SIG-M5 treated with dmso at 0.1 percent for 504 hours (cell line): ENCODE data around the gene NTSR1.
A peak's percentile ranks its signal among the peaks of the same experiment; 100 is the strongest.

Experiments used
- DNase-seq: peaks from one replicate; lab custom pipeline; 2025; ENCODE audit not compliant: unreplicated experiment; lab: John Stamatoyannopoulos, UW

The NTSR1 gene

GRCh38 chr20:62706857-62707256 is 1.8 kb upstream of the NTSR1 start:
- DNase-seq: no peak

DNA sequence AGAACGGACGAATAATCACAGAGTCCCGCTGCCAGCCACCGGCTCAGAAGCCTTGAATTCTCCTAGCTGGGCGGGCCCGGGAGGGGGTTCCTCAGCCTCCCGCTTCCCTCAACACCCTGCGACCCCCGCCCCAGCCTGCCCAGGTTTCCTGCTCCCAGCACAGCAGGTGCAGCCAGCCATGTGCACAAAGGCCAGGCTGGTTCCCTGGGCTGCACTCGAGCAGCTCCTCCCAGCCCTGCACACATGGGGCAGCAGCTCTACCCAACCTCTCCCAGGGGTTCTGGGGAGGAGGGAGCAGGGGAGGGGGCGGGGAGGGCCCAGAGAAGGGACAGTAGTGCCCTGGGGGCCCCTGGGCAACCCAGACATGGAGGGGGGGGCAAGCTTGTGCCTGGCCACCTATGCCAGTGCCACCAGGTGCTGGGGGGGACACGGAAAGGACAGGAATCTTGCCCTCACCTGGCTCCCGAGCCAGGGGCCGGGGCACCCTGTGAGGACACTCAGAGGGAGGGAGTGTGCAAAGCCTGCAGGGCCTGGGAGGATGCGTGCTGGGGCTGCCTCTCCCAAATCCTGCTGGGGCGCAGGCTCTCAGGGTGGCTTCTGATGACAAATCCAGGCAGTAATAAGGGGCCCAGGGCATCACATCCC is 1.2 kb upstream of the NTSR1 start:
- DNase-seq: no peak

GRCh38 chr20:62707921-62708521 is 615 bp upstream of the NTSR1 start:
- peak; percentile 81 for DNase-seq

- no peak for DNase-seq
Measured at GRCh38 chr20:62709537-62709905, 885 bp downstream of the NTSR1 start.

DNA sequence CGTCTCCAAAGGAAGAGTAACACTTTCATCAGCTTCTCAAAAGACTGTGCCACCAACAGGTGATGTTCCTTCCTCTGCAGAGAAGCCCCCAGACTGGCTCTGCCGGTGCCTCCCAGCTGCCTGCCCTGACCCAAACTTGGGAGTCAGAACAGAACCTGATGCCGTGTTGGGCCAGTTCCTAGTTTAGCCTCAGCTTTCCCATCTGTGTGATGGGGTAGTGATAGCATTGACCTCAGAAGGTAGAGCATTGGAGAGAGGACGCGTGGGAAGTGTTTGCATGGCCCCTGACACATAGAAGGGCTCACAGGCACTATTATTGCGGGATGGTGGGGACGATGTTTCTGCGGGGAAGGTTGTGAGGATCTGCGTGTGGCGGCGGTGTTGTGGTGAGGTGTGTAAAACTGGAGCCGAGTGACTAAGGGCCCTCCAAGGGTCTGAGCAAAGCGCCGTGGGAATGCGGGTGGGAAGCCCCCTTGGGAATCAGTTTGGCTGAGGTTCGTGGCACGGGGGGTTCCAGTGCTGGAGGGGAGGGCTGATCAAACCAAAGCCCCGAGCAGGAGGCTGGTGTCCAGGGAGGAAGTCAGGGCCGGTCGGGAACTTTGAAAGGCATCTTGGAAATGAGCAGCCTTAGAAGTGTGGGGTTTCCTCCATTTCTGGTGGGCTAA is 1.7 kb downstream of the NTSR1 start:
- no peak for DNase-seq

DNA sequence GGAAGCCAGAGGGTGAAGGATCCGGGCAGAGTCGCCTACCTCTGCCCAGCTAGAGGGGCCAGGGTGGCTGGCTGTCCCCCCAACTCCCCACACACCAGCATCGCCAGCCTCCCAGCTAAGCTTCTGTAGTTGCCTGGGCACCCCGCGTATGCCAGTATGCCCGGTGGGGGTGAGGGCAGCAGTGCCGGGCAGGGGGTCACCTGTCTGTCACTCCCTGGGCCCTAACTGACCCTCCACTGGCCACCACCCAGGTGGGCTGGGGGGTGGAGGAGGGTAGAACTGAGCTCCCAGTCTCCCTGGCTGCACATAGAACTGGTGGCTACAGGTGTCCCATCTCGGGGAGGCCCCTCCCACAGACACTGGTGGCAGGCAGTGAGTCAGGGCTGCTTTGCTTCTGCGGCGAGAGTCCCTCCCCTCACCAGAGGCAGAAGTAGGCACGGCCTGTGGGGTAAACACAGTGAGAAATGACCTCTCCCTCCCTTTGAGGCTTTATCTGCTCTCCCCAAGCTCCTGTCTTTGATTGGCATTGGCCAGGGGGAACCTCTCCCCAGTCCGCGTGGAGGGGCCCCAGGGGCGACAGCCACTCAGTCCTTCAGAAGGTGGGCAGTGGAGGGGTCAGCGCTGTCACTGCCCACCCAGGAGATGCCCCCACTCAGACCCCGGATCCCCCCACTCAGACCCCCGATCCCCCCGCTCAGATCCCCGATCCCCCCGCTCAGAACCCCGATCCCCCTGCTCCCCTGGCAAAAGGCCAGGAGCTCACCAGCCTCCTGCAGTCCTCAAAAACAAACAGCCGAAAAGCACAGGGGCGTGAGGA is 2.5 kb downstream of the NTSR1 start:
- DNase-seq: peak; percentile 85

DNA sequence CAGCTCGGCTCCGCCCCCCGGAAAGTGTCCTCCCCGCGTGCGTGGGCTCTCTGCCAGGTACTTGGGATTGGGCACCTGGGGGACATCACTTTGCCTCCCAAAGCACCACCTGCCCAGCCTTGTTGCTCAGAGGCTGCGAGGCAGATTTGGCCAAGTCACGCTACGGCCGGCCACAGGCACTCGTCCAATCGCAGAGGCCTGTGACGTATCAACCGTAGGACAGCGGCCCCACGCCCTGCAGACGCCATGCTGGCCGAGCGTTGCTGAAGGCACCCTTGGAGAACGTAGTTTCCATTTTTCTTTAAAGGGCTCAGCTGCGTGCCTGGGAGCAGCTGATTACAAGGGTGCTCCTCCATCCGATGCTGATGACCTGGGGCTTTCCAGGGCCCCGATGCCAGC is 3.1 kb downstream of the NTSR1 start:
- no peak for DNase-seq

DNA sequence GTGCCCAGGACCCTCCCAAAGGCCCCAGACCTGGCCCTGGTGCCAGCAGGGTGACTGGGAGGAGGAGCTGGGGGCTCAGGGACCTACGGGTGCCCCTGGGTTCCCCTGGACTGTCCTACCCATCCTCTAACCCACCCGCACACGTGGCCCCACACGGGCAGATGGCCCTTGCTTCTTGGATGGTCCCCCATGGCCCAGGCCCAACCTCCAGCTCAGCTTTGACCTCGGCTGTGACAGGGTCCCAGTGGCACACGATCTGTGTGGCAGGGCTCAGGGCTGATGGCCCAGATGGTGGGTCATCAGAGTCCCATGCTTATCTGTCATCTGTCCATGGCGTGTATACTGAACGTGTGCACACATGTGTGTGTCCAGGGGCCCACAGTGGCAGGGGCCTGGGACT is 4.0 kb downstream of the NTSR1 start:
- no peak for DNase-seq

GRCh38 chr20:62714006-62714405 is 5.4 kb downstream of the NTSR1 start:
- no peak for DNase-seq

- no peak for DNase-seq
Measured at GRCh38 chr20:62714799-62715198, 6.2 kb downstream of the NTSR1 start.

- no peak for DNase-seq
Measured at GRCh38 chr20:62715201-62715600, 6.6 kb downstream of the NTSR1 start.

GRCh38 chr20:62716198-62716940 is 7.7 kb downstream of the NTSR1 start:
- no peak for DNase-seq

DNA sequence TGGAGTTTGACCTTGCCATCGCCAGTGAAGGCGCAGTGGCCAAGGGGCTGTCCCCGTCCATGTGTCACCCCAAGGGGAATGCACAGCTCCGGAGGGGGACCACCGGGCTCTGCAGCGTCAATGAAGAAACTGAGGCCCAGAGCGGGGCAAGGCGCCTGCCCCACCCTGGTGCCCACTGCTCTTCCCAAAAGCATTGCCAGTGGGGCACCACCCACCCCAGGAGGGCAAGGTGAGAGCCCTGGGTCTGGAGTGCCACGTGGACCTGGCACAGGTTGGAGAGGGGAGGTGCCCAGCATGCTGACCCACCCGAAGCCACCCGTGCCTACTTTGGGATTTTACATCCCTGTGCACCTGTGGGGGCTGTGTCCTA is 8.3 kb downstream of the NTSR1 start:
- no peak for DNase-seq

DNA sequence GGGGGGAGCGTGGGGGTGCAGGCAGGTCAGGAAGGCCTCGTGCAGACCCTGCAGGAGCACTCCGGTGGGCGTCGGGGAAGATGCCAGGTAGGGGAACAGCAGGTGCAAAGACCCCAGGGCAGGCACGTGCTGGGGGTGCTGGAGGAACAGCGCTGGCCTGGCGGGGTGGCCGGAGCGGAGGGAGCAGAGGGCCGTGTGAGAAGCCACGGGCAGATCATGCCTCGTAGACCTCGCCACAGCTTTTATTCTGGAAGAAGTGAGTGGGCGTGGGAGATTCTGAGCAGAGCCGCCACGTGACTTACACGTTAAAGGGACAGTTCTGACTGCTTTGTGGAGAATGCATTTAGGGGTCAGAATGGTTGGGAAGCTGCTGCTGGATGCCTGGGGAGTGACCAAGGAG is 9.3 kb downstream of the NTSR1 start:
- DNase-seq: no peak

DNA sequence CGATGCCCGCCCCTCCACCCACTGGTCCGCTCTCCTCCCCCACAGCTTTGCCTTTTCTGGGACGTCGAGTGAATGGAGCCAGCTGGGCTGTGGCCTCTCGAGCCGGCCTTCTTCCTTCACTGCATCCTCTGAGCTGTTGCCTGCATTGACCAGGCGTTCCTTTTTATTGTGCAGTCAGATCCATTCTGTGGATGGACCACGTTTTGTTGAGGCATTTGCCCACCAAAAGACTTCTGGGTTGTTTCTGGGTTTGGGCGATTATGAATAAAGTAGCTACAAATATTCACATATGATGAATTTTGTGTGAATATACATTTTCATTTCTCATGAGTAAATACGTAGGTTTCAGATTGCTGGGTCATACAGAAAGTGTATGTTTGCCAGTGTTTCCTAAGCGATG is 9.9 kb downstream of the NTSR1 start:
- DNase-seq: no peak

GRCh38 chr20:62719250-62719935 is 10.8 kb downstream of the NTSR1 start:
- no peak for DNase-seq

DNA sequence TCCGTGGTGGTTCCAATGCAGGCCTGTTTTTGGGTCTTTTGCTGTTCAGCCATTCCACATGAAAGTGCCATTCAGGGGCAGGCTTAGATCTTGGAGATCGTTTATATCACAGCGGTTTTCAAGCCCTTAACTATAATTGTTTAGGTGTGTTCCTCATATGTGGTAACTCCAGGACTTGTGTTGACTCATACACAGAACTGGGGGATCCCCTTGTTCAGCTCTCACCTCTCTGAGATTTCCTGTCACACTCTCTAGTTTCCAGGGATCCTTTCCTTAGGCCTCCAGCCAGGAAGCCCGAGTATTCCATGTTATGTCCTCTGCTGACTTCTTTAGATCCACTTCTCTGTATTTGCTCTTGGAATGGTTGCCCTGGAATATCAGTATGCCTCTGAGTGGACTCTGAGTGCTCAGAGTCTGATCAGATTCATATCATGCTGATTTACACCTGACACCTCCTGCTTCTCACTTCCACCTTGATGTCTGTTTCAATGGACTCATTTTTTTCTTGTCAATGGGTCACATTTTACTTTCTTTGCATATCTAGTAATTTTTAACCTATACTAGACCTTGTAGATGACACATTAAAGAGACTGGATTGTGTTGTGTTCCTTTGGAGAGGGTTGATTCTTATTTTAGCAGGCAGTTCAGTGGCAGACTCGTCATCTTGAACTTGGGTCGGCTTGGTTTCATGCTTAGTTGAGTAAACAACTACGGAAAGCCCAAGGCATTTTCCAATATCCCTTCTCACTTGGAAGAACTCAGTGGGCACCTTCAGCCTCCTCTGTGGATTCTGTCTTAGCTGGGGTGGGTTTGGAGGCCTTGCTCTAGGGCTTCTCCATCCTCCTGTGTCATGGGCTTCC is 13.1 kb downstream of the NTSR1 start:
- DNase-seq: no peak

- no peak for DNase-seq
Measured at GRCh38 chr20:62722627-62723026, 14.0 kb downstream of the NTSR1 start.

DNA sequence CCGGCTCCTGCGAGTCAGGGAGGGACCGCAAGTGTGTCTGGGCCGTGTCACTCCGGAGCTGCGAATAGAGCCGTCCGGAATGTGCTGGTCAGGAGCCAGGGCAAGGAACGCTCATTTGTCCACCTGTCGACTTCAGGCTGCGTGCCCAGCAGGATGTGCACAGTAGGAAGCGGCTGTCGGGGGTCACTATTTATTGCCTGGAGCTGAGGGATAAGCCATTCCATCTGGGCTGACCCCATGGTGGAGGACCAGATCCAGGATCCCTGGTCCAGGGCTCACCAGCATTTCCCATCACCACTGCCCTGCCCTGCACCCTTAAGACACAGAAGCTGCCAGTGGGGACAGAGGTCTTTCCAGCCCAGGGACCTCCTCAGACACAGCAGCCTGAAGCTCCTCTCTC is 14.7 kb downstream of the NTSR1 start:
- no peak for DNase-seq
